Eye (tissue), 1 donor: Measurements from ENCODE around the gene SV2B.
A peak's percentile ranks its signal among the peaks of the same experiment; 100 is the strongest.
"Not testable (repeated sequence)": the region's sequence is repeated elsewhere in the genome, so short reads cannot be mapped to it uniquely, and the experiment has no call there.

Experiments used
- DNase-seq: peaks from one replicate; pipeline ENCODE4 v3.0.0-alpha.2; 2015

Gene SV2B

GRCh38 chr15:91319371-91320059 is 219.5 kb downstream of the SV2B start:
- DNase-seq = no peak

GRCh38 chr15:91320101-91320500 is 220.0 kb downstream of the SV2B start:
- DNase-seq = no peak

GRCh38 chr15:91329914-91330313 is 229.9 kb downstream of the SV2B start:
- DNase-seq = no peak

GRCh38 chr15:91331581-91331980 is 231.5 kb downstream of the SV2B start:
- DNase-seq = peak; percentile 17

- DNase-seq = no peak
These were observed 235.6 kb downstream of the SV2B start for GRCh38 chr15:91335702-91336101.

GRCh38 chr15:91336687-91337086 is 236.6 kb downstream of the SV2B start:
- DNase-seq = no peak

- peak; percentile 83 for DNase-seq
These were observed 238.7 kb downstream of the SV2B start for GRCh38 chr15:91338766-91339165.

- DNase-seq = no peak
These were observed 242.0 kb downstream of the SV2B start for GRCh38 chr15:91342097-91342496.

- not testable (repeated sequence) for DNase-seq
These were observed 244.9 kb downstream of the SV2B start for GRCh38 chr15:91344912-91345311.

GRCh38 chr15:91345736-91346135 is 245.7 kb downstream of the SV2B start:
- DNase-seq = no peak

- no peak for DNase-seq
These were observed 246.2 kb downstream of the SV2B start for GRCh38 chr15:91346259-91346658.

- DNase-seq = no peak
These were observed 248.9 kb downstream of the SV2B start for GRCh38 chr15:91348752-91349500.
